HG02678 (cell line): ENCODE results near the gene TANC2.
"Not testable (repeated sequence)": the region's sequence is repeated elsewhere in the genome, so short reads cannot be mapped to it uniquely, and the experiment has no call there.

ENCODE experiments used
- ATAC-seq: cut with Tn5 transposase; IDR thresholded peaks from one replicate; pipeline ENCODE4 v1.9.1; 2021; ENCODE audit warnings: mild to moderate bottlenecking, moderate library complexity; ENCODE audit not compliant: unreplicated experiment

Gene TANC2

DNA sequence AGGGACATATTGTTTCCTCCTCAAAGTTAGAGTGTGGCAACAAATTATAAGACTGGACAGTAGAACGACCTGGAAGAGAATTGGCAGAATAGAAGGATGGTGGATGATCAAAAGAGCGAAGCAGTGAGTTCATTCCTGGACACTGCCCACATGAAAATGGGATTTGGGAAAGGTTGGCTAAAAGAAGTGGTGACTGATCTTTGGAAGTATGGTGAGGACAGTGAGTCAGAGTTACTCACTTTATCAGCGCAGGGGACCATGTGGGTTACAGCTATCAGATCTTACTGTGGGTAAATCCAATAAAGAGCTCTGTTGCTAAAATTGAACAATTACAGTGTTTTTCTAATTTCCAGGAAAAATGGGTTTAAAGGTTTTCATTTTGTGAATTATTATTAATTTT lies 2.7 kb upstream of the TANC2 start:
- no peak for ATAC-seq

DNA sequence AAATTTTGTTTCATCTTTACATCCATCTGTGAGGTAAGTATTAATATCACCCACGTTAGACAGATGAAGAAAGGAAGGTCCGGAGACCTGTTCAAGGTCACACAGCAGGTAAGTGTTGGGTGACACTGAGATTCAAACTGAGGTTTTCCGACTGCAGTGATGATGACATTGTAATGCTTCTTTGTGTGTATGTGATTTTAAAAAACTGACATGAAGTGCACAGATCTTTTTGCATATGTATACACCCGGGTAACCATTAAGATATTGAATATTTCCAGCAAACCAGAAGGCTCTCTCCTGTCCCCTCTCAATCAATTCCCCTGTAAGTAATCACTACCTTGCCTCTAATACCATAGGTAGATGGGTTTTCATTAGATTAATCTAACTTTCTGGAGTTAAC lies 1.5 kb upstream of the TANC2 start:
- no peak for ATAC-seq

DNA sequence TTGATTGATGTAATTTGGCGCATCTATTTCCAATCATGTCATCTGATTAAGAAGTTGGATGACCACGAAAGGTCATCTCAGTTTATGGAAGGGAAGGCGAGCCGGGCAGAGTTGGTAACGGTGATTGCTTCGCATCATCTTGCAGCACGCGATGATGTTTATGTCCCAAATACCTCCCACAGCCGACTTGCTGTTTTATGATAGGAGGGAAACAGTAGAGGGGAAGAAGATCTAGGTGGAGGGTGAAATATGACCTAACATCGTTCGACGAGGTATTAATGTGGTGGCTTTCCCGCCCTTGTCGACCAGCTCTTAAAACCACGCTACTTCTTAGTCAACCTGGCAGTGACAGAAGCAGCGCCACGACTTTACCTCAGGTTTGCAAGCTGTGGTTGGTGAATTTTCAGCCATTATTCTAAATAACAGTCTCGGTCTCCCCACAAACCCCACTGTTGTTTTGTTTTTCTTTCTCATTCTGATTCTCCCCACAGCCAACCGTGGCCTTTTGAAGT lies 805 bp upstream of the TANC2 start:
- peak; percentile 13 for ATAC-seq

DNA sequence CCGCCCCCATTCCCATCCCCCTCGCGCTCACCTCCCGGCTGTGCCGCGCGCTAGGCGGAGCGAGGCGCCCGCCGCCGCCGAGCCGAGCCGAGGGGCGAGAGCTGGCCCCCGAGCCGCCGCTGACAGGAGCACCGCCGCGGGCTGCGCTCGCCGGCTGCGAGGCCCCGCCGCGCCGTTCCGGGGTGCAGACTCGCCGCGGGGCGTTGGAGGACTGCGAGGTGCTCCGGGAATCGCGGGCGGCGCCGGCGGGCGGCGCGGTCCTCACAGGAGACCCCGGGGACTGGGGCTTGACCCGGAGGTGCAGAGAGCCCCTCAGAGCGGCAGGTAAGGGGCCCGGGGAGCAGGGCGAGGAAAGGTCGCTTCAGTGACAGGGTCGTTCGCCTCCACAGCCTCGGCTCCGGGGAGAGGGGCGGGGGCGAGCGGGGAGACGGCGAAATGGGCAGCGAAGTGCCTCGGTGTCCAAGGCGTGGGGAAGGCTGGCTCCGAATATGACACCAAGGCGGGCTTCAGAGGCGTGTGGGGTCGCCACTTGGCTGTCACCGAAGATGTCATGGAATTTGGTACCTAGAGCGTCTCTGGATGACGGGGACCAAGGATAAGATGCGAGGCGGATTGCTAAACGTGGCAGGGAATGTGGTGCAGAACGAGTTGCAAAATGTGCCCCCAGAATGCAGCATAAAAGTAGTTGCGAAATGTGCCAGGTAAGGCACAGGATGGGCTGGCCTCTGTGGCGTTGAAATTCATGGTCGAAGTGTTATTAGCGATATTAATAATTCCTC lies 580 bp downstream of the TANC2 start:
- ATAC-seq: peak; percentile 36

DNA sequence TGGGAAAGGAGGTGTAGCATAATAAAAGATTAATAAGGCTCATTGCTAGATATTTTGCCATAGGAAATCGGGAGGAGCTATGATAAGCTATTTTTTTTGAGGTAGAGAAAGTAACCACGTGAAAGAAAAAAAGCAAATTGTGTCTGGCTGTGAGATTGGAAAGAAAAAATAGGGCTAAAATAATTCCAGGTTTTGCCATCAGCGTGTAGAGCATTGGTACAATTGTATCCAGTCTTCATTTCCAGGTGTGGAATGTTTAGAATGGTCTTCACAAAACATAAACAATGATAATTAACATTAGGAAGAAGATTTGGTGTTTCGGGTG lies 1.1 kb downstream of the TANC2 start:
- ATAC-seq: no peak

DNA sequence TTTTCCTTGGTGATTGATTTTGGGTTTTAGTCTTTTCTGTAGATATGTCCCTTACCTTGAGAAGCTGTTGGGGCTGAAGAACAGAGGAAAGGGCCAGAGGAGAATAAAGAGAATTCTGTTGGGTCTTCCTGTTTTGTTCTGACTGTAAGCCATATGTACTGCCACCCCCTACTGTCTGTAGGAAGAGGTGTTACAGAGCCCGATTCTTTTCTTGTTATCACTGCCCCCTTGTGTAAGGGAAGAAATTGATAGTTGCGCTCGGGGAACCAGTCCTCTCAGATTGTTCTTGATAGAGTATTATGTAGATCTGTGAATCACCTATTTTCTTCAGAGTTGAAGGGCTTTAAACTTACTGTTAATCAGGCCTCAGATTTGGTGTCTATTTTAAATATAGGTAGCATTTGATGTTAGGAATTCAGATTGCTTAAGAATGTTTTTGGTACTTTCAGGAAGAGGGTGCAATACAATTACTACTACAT lies 2.4 kb downstream of the TANC2 start:
- ATAC-seq: peak; percentile 76

DNA sequence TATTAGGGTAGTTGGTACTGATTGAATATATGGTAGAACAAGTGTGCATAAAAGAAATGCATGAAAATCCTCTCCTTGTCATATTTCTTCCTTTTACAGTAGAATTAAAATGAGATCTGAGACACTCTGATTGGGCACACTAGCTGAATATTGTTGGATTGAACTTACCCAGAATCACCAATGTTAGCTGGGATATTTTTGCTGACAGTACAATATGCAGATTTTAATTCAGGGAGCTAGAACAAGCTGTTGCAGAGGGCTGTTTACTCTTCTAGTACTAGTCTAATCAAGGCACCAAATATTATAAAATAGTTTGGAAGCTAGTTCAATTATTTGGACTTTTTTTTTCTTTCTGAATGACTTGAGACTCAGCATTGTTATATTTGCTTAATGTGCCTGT lies 4.6 kb downstream of the TANC2 start:
- ATAC-seq: no peak

DNA sequence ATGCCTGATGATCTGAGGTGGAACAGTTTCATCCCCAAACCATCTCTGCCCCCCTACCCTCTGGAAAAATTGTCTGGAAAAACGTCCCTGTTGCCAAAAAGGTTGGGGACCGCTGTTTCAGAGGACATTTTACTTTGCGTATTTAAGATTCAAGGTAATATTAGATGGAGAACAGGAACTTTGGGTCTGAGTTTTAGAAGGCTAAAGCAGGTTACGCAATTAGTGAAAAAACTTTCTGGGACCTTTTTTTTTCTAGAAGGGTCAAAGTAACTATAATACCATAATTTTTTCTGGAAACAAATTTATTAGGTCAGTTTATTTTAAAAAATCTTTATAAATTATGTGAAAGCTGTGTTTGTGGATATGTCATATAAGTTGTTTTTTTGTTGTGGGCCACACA lies 5.8 kb downstream of the TANC2 start:
- no peak for ATAC-seq

DNA sequence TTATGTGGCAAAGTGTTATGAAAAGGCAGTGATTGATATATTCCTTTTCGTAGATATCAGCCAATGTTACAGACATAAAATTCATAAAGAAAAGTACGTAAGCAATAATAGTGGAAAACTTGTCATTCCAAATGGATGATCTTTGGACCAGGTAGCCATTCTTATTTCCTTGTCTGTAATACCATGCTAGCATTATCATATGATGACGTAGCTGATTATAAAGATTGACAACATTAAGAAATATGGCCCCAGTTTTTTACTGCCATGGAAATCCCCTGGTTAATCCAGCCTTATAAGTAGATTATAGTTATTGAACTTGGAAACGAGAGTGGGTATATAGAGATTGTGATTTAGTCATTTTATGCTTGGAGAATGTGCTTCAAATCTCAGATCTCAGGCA lies 8.8 kb downstream of the TANC2 start:
- ATAC-seq: no peak

DNA sequence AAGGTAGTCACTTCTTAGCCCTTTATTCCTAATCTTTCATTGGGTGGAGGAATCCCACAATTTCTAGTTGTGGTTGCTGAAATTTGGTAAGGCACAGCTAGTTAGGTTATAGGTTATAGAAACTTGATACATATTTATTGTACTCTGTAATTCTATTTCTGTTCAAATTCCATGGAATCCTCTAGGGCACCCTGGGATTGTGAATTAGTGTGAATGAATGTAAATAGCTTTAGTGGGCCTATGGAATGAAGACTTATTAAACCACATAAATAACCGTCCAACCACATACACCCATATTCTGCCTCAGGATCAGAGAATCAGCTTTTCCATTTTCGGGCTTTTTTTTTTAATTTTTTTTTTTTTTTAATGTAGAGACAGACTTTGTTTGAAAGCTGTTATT lies 9.2 kb downstream of the TANC2 start:
- ATAC-seq: no peak

DNA sequence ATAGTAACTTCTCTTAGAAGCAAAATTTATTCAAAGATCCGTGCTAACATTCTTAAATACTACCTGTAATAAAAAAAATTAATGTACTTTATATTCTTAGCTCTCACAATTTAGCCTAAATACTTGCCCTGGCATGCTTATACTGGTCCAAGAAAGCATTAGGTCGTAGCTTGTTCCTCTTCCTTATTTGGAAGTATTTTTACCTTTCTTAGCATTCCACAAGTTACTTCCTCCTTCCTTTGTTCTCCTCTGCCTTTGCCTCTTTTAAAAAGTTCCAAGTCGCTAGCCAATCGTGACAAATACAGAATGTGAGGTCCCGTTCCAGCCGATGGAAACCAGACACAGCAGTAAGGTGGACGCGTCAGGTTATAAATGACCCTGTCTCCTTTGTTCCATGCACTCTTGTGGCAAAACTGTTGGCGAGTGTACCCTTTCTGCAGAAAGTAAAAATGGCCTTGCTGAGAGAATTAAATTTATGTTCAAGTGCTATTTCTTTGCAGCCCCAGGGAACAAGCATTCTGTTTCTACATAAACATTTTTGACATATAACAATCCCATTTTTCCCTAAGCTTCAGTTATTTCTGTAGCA lies 10.7 kb downstream of the TANC2 start:
- ATAC-seq: not testable (repeated sequence)

DNA sequence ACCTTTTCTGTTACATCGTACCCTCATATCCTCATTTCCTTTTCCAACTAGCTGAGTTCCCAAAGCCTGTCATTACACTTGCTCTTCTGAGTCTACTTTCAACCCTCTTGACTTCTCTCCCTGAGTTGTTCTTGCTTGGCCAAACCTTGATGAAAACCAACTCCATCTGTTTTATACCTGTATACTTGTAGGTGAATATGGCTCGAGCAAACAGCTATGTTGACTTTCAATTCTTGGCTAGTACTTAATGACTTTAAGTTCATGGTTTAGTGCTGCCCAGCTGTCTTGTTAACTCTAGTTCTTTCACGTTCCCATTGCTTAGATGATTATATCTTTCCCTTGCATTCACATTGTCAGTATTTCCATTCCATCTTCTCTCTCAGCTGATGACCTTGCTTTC lies 14.8 kb downstream of the TANC2 start:
- ATAC-seq: no peak

DNA sequence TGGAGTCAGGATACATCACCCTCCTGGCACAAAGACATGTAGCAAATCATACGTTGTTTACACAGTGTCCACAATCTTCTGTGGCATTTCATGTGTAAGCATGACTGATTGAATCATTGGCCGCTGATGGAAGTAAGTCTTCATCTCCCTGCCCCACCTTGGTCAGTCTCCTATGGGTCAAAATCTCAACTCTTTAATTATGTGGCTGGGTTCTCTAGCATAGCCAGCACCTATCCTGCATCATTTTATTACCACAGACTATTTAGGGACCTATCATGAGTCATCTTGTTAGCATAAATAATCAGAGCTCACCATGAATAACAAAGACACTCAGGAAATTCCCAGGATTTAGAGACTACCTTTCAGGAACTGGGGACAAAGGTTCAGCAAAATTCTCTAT lies 15.9 kb downstream of the TANC2 start:
- no peak for ATAC-seq

DNA sequence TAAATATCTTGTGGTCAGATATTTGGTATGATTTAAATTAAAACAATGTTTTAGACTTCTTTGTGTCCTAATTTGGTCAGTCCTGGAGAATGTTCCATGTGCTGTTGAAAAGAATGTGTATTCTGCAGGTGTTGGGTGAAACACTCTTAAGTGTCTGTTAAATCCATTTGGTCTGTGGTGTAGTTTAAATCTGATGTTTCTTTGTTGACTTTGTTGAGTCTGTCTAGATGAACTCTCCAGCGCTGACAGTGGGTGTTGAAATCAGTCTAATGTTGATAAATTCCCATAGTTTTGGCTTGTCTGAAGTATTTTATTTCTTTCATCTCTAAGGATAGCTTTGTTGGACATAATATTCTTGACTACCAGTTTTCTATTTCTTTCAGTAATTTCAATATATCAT lies 18.8 kb downstream of the TANC2 start:
- no peak for ATAC-seq

DNA sequence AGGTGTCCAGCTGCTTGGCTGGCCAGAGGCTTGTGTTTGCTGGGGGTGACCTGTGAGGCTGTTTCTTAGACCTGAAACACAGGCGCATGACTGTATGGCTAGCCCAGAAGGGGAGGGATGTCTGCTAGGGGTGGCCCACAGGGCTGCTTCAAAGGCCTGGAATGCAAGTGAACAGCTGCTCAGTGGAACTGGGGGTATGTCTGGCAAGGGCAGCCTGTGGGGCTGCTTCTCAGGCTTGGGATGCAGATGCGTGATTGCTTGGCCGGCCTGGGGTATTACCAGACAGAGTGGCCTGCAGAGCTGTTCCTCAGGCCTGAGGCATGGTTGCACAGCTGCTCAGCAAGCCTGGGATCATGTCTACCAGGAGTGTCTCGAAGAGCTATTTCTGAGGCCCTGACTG lies 20.5 kb downstream of the TANC2 start:
- no peak for ATAC-seq

DNA sequence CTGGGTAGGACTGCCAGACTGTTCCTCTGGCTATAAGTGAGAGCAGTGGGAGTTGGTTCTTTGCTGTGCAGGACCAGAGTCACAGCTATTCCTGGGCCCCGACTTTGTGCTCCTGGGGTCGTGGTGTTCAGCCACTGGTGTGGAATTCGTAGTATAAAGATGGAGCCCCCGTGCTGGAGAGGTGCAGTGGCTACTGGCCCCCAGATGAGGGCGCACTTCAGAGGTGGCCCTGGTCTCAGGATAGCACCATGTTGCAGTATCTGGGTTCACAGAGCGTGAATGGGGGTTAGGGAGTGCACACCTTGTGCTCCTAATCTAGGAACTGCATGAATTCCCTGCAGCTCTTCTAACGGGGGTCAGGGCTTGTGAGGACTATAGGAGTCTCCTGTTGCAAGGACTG lies 21.1 kb downstream of the TANC2 start:
- ATAC-seq: no peak

DNA sequence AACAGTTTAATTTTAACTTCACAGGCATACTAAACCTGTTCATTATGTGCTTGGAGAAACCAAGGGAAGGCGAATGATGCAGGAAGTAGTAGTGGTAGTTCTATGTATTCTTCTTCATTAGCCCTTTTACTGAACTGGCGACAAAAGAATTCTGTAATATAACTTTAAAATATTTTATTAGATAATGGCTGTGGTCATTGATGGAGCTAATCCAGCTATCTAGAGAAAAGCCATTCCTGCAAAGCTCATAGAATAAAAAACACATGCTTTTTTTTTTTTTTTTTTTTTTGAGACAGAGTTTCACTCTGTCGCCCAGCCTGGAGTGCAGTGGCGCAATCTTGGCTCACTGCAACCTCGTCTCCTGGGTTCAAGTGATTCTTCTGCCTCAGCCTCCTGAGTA lies 23.5 kb downstream of the TANC2 start:
- no peak for ATAC-seq

DNA sequence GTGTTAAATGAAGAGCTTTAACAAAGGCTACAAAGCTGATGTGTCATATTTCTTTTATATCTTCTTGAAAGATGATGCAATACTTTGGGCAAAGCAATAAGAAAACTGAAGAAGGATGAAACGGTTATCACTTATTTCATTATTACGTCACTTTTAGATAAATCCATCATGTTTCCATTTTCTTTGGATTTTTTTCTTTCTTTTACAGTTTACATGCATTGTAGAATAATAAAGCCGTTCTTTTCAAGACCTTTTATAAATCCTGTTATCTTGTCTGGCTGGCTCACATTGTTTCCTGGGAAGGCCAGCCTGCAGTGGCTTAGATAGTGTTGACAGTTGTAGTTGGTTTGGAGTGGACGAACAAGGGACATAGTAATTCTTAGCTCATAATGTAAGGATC lies 28.9 kb downstream of the TANC2 start:
- ATAC-seq: no peak

DNA sequence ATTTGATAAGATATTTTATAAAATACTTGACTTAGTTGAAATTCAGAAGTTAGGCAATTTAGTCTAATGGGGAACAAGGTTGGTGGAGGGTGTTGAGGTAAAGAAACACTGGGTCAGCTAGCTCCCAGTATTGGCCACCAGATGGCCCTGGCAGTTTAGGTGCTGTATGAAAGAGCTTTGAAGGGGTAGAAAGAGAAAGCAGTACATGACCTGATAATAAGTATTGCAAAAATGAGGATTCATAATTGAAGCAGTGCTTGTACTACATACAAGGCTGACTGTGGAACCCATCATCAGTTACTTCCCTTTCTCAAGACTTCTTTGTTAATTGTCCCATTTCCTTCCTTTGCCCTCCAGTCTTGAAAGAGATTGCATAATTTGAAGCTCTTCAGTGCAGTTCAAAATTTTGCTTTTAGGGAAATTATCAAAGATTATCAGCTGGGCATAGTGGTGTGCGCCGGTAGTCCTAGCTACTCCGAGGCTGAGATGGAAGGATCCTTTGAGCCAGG lies 29.4 kb downstream of the TANC2 start:
- no peak for ATAC-seq

DNA sequence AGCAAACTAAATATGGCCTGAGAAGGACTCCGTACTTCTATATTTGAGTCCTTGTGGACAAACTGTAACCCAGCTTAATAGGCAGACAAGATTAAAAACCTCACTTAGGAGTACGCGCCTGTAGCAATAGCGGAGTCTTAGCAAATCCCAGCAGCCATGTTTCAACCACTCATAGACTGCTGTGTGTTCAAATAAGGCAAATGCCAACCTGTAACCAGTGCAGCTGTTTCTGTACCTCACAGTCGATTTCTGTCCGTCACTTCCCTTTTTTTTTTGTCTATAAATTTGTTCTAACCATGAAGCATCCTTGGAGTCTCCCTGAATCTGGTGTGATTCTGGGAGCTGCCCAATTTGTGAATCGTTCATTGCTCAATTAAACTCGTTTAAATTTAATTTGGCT lies 30.2 kb downstream of the TANC2 start:
- ATAC-seq: no peak

DNA sequence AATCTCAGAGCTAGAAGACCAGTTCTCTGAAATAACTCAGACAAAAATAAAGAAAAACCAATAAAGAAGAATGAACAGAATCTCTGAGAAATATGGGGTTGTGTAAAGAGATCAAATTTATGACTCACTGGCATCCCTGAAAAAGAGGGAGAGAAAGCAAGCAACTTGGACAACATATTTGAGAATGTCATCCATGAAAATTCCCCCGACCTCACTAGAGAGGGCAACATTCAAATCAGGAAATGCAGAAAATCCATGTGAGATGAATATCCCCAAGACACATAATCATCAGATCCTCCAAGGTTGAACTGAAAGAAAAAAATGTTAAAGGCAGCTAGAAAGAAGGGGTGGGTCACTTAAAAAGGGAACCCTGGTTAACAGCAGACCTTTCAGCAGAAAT lies 32.1 kb downstream of the TANC2 start:
- no peak for ATAC-seq

DNA sequence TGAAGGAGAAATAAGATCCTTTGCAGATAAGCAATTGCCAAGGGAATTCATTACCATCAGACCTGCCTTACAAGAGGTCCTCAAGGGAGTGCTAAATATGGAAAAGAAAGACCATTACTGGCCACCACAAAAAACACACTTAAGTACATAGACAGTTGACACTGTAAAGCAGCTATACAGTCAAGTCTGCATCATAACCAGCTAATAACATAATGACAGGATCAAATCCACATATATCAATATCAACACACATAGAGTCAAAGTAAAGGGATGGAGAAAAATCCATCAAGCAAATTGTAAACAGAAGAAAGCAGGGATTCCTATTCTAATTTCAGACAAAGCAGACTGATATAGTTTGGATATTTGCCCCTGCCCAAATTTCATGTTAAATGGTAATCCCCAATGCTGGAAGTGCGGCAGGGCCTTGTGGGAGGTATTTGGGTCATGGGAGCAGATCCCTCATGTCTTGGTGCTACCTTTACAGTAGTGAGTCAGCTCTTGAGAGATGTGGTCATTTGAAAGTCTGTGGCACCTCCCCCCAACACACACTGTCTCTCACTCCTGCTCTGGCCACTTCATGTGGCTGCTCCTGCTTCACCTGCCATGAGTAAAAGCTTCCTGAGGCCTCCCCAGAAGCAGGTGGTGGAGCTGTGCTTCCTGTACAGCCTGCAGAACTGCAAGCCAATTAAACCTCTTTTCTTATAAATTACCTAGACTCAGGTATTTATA lies 32.8 kb downstream of the TANC2 start:
- no peak for ATAC-seq
